Measurements from ENCODE around the gene ZNF575. TPM values are rescaled to one million over a fixed set of nuclear protein-coding genes. Genes with fewer than 3 reads are reported as not detected.

Gene ZNF575
- polyA plus RNA-seq, 1 donor (not counting 4 experiments of a cell fraction or from before 2014, with no cell fraction given), result 0.05 TPM

- TF ChIP-seq CTCF (optimal IDR thresholded peaks at IDR 0.05 in 1 of 3, IDR thresholded peaks at IDR 0.05 in 1 of 3, conservative IDR thresholded peaks at IDR 0.05 in 1 of 3; ENCODE audit: extremely low read depth in 1 of 3, insufficient read depth in 2 of 3, low read length in 3 of 3) (no peak), EZH2 (IDR thresholded peaks at IDR 0.05; ENCODE audit: low read length) (no peak)
- dilution Hi-C loops (cut with MboI; ENCODE audit: extremely low pct_ligation_motif_present, low sequenced_read_pairs), result no loop called here
- H2AFZ ChIP-seq (ENCODE audit: control insufficient read depth, low read length), result no peak overlapping the region
- H3K4me3 ChIP-seq (ENCODE audit: control insufficient read depth in 2 of 3, extremely low read depth in 1 of 3, insufficient read depth in 2 of 3, low read depth in 1 of 3, low read length in 3 of 3), result no peak overlapping the region
- no peak for FAIRE-seq
- H3K36me3 ChIP-seq (ENCODE audit: control insufficient read depth in 2 of 2, extremely low read depth in 1 of 2, insufficient read depth in 2 of 2, low read length in 2 of 2), result peaks cover 6 to 7% of the 10 kb centered on the region in 2 experiments
- H3K27me3 ChIP-seq (ENCODE audit: control insufficient read depth, extremely low read depth, insufficient read depth, low read length), result no peaks in the 10 kb centered on the region
- no peak overlapping the region for H3K9ac ChIP-seq (ENCODE audit: control insufficient read depth, extremely low read depth, insufficient read depth, low read length)
- no peaks in the 10 kb centered on the region for H3K79me2 ChIP-seq (ENCODE audit: control insufficient read depth, insufficient read depth, low read length)
- no peaks in the 10 kb centered on the region for H3K9me1 ChIP-seq (ENCODE audit: control insufficient read depth, extremely low read depth, insufficient read depth, low read length)
- H3K9me3 ChIP-seq (ENCODE audit: control insufficient read depth, low read depth, low read length), result no peaks in the 10 kb centered on the region
- H3K4me1 ChIP-seq (ENCODE audit: control insufficient read depth, extremely low read depth, insufficient read depth, low read length), result no peaks in the 10 kb centered on the region
- H3K27ac ChIP-seq (ENCODE audit: control insufficient read depth, insufficient read depth, low read length), result no peak overlapping the region
- no peak for DNase-seq (ENCODE audit: low read depth, low spot score)
- no peak overlapping the region for H3K4me2 ChIP-seq (ENCODE audit: control insufficient read depth, extremely low read depth, insufficient read depth, low read depth, low read length)
- no peaks in the 10 kb centered on the region for H4K20me1 ChIP-seq (ENCODE audit: control insufficient read depth, extremely low read depth, insufficient read depth, low read length)
Measured at GRCh38 chr19:43489979-43490599, 42.9 kb upstream of the ZNF575 start.

- Histone ChIP-seq H3K79me2 (ENCODE audit: control insufficient read depth, insufficient read depth, low read length) (no peaks in the 10 kb centered on the region), H3K9ac (ENCODE audit: control insufficient read depth, extremely low read depth, insufficient read depth, low read length) (no peak overlapping the region), H3K36me3 (ENCODE audit: control insufficient read depth in 2 of 2, extremely low read depth in 1 of 2, insufficient read depth in 2 of 2, low read length in 2 of 2) (peaks cover 6 to 13% of the 10 kb centered on the region in 2 experiments), H3K9me1 (ENCODE audit: control insufficient read depth, extremely low read depth, insufficient read depth, low read length) (no peaks in the 10 kb centered on the region), H3K4me1 (ENCODE audit: control insufficient read depth, extremely low read depth, insufficient read depth, low read length) (no peaks in the 10 kb centered on the region), H4K20me1 (ENCODE audit: control insufficient read depth, extremely low read depth, insufficient read depth, low read length) (no peaks in the 10 kb centered on the region), H3K9me3 (ENCODE audit: control insufficient read depth, low read depth, low read length) (no peaks in the 10 kb centered on the region), H3K4me3 (ENCODE audit: control insufficient read depth in 2 of 3, extremely low read depth in 1 of 3, insufficient read depth in 2 of 3, low read depth in 1 of 3, low read length in 3 of 3) (no peak overlapping the region), H3K27ac (ENCODE audit: control insufficient read depth, insufficient read depth, low read length) (no peak overlapping the region), H2AFZ (ENCODE audit: control insufficient read depth, low read length) (no peak overlapping the region), H3K4me2 (ENCODE audit: control insufficient read depth, extremely low read depth, insufficient read depth, low read depth, low read length) (no peak overlapping the region), H3K27me3 (ENCODE audit: control insufficient read depth, extremely low read depth, insufficient read depth, low read length) (no peaks in the 10 kb centered on the region)
- DNase-seq (ENCODE audit: low read depth, low spot score) (no peak), FAIRE-seq (no peak)
- dilution Hi-C loops (cut with MboI; ENCODE audit: extremely low pct_ligation_motif_present, low sequenced_read_pairs), result no loop called here
- TF ChIP-seq CTCF (optimal IDR thresholded peaks at IDR 0.05 in 1 of 3, IDR thresholded peaks at IDR 0.05 in 1 of 3, conservative IDR thresholded peaks at IDR 0.05 in 1 of 3; ENCODE audit: extremely low read depth in 1 of 3, insufficient read depth in 2 of 3, low read length in 3 of 3) (no peak), EZH2 (IDR thresholded peaks at IDR 0.05; ENCODE audit: low read length) (no peak)
Measured at GRCh38 chr19:43490759-43491158, 42.2 kb upstream of the ZNF575 start.

Data from keratinocyte (primary cell).